Suprapubic skin (tissue), 4 donors: ENCODE results near the gene EXOC6.

ENCODE experiments used
- EP300 ChIP-seq: sonication (generic); formaldehyde crosslinking; IDR thresholded peaks from one replicate; pipeline ENCODE4 v1.6.1; 2017; ENCODE audit warnings: antibody characterized with exemption
- POLR2A ChIP-seq, 2 donors: fragments of 450-650 bp; IDR thresholded peaks; one replicate each; pipeline ENCODE4 v1.6.1; 2017; ENCODE audit warnings: antibody characterized with exemption in 2 of 2, mild to moderate bottlenecking in 2 of 2, moderate library complexity in 2 of 2
- POLR2AphosphoS5 ChIP-seq, 3 donors: sonication (generic); formaldehyde crosslinking; IDR thresholded peaks; one replicate each; pipeline ENCODE4 v1.6.1; 2017; ENCODE audit warnings: antibody characterized with exemption in 3 of 3
- TF ChIP-seq, protein P1 (sequence below), 2 donors: fragments of 200-600 bp in 1 of 2; fragments of 450-650 bp in 1 of 2; sonication (generic) in 1 of 2; IDR thresholded peaks; one replicate each; pipeline ENCODE4 v1.5.1; 2016 to 2019; ENCODE audit warnings: antibody characterized with exemption in 2 of 2, mild to moderate bottlenecking in 1 of 2, moderate library complexity in 1 of 2

DNA sequence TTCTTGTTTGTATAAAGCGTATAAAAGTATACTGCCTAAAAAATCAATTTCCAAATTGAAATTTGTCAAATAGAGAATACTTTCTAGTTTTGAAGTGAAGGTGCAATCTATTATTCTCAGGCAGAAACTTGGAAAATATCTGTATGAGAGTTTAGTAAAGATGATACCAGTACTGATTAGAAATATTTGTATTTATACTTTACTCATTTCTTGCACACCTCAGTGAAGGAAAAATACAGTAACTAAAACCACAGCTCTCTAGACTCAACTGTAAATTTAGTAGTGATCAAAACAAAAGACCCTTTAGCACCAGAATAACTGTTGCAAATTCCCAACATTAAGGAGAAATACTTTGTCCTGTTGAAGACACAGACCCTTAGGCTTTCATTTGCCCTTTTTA is 140.9 kb downstream of the EXOC6 start:
- TF ChIP-seq, protein P1, sequence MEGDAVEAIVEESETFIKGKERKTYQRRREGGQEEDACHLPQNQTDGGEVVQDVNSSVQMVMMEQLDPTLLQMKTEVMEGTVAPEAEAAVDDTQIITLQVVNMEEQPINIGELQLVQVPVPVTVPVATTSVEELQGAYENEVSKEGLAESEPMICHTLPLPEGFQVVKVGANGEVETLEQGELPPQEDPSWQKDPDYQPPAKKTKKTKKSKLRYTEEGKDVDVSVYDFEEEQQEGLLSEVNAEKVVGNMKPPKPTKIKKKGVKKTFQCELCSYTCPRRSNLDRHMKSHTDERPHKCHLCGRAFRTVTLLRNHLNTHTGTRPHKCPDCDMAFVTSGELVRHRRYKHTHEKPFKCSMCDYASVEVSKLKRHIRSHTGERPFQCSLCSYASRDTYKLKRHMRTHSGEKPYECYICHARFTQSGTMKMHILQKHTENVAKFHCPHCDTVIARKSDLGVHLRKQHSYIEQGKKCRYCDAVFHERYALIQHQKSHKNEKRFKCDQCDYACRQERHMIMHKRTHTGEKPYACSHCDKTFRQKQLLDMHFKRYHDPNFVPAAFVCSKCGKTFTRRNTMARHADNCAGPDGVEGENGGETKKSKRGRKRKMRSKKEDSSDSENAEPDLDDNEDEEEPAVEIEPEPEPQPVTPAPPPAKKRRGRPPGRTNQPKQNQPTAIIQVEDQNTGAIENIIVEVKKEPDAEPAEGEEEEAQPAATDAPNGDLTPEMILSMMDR (IDR thresholded peaks at IDR 0.05): no peak
- TF ChIP-seq POLR2A (IDR thresholded peaks at IDR 0.05) (no peak), EP300 (no peak), POLR2AphosphoS5 (IDR thresholded peaks at IDR 0.05) (no peak)
